KG1 (cell line): ENCODE measurements around the gene GALM.
"Not testable (repeated sequence)": the region's sequence is repeated elsewhere in the genome, so short reads cannot be mapped to it uniquely, and the experiment has no call there.

Experiments used
- DNase-seq: peaks from one replicate; lab custom pipeline; 2025; lab: John Stamatoyannopoulos, UW

The GALM gene

DNA sequence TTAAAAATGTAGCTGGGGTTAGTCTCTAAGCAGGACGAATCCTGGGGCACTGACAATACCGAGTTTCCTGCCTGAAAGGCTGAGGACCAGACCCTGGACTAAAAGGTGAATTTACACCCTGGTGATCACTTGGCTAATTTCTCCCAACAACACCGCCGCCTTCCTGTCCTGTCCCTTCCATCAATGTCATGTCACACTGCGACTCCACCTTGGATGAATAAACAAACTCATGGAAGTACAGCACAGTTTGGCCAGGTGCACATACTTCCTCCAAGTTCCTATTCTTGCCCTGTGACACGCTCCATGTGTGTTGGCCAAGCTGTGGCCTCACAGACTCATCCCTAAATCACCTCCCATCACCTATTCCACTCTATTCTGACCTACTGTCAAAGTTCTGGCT, 15.9 kb upstream of the GALM start:
- DNase-seq = no peak

- no peak for DNase-seq
Measured at GRCh38 chr2:38650717-38651116, 15.2 kb upstream of the GALM start.

- DNase-seq = no peak
Measured at GRCh38 chr2:38652431-38653273, 13.3 kb upstream of the GALM start.

GRCh38 chr2:38653380-38653714, 12.6 kb upstream of the GALM start:
- DNase-seq = no peak

- no peak for DNase-seq
Measured at GRCh38 chr2:38653715-38654527, 12.0 kb upstream of the GALM start.

DNA sequence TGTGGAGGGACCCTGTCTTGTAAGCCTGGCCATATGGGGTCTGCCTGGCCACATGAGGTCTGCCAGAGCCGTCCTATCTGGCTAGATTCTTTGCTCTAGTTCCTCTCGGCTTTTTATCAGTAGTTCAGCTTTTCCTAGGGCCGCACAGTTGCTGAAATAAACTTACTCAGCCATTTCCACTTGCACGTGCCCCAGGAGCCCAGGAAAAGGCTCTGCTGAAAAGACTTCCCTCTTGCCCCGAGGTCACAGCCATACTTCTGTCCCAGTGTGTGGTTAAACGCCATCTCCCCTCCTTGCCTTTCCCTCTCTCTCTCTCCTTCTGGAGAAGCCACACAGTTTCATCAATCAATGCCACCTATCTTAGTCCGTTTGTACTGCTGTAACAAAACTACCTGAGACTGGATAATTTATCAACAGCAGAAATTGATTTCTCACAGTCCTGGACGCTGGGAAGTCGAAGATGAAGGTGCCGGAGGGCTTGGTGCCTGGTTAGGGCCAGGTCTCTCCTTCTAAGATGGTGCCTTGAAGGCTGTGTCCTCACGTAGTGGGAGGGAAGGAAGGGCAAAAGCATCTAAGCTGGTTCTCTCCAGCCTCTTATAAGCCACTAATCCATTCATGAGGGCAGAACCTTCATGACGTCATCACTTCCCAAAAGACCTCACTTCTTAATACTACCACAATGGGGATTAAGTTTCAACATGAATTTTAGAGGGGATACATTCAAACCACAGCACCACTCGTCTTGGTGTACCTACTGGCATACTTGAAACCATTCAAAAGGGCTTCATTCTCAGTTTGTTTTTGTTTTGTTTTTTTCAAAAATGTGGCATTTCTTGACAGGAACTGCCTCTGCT, 11.2 kb upstream of the GALM start:
- DNase-seq = no peak

GRCh38 chr2:38655441-38655840, 10.5 kb upstream of the GALM start:
- no peak for DNase-seq

DNA sequence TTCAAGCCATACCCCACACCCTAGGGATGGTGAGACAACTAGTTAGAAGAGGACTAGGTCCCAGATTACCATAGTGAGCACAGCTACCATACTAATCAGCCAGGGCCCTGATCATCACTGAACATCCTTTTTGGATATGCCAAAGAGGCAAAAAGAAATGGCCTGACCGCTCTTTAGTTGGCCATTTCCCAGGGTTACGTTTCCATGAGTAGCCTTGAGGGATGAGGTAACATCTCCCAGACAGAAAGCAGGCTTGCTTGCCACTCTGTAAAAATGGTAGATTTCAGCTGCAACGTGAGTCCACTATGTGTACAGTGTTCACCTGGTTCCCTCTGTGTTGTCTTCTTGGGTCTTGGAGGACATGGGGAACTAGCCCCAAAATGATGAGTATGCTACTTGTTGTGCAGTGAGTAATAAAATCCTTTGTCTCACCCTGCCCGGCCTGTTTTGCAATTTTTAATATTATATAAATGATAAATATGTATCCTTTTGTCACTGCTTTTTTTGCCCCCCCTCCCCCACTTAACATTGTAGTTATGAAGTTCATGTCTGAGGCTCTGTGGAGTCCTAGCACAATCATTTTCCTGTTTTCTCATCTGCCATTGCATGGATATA, 8.9 kb upstream of the GALM start:
- DNase-seq = no peak

- DNase-seq = no peak
Measured at GRCh38 chr2:38658613-38659012, 7.3 kb upstream of the GALM start.

DNA sequence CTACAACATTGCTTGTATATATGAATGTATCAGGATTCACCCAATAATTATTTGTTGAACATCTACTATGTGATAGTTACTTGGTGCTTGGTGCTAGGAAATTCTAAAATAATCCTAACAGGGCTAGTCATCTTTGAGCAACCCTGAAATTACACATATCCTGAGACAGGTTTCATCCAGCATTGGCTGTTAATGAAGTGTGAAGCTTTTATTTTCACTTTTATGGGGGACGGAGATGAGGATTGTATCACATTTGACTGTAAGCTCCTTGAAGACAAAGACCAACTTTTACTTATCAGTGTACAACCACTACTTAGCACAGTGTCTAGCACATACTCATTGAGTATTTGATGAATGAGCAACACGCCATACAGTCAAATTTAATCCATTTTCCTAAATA, 6.8 kb upstream of the GALM start:
- DNase-seq = no peak

- DNase-seq = no peak
Measured at GRCh38 chr2:38660282-38660681, 5.6 kb upstream of the GALM start.

DNA sequence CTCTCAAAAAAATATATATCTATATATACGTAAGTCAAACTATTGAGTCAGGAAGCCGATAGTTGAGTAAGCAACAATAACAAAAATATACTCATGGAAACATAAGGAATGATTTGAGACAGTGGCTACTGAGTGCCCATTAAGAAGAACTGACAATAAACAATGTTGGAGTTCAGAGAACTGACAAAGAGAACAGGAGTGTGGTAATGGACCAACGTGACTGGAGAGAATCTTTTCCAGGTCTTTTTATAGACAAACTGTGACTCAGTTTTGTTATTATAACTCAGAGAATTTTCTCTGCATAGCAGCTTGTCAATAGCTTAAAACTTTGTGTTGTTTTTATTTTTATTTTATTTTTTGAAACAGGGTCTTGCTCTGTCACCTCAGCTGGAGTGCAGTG, 4.6 kb upstream of the GALM start:
- no peak for DNase-seq

DNA sequence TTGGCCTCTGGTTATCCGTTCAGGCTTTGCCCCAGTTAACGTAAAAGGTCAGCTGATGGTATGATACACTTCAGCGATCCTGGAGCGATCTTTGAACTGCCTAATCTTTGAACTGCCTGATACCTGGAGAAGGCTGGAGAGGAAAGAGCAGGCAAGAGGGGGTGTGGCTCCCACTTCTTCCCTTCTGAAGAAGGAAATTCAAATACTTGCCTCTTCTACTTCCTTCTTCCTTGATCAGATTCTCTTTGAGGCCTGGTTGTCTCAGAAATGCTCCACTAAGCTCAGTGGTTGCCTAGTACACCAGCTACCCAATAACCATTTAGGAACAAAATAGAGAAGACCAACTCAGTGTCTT, 619 bp downstream of the GALM start:
- DNase-seq = no peak

DNA sequence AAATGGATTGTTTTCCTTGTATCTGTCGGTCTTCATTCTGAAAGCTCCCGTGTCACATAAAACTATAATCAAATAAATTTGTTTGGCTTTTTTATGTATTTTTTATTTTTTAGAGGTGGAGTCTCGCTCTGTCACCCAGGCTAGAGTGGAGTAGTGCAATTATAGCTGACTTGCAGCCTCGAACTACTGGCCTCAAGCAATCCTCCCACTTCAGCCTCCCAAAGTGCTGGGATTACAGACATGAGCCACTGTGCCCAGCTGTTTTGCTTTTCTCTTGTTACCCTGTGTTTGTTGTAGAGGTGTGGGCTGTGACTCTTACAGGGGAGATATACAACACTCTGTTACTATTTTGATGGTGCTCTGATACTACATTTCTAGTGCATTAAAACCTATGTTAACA, 2.2 kb downstream of the GALM start:
- no peak for DNase-seq

DNA sequence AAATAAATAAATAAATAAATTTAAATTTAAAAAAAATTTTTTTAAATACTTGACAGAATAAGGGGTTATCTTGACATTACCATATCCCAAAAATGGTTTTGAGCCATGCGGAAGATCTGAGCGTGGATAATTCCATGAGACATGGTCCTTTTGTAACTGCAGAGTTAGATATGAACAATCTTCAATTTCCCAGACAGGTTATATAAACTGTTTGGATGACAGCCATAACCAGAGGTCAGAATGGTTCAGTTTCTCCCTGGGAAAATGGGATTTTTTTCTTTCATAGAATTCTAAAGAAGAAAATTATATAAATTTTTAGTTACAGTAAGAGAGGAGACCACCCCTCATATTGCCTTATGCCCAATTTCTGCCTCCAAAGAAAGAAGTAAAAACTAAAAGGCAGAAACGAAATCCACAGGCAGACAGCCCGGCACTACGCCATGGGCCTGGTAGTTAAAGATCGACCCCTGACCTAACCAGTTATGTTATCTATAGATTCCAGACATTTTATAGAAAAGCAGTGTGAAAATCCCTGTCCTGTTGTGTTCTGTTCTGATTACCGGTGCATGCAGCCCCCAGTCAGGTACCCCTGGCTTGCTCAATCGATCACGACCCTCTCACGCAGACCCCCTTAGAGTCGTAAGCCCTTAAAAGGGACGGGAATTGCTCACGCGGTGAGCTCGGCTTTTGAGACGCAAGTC, 3.0 kb downstream of the GALM start:
- no peak for DNase-seq

GRCh38 chr2:38671303-38671702, 5.4 kb downstream of the GALM start:
- no peak for DNase-seq

DNA sequence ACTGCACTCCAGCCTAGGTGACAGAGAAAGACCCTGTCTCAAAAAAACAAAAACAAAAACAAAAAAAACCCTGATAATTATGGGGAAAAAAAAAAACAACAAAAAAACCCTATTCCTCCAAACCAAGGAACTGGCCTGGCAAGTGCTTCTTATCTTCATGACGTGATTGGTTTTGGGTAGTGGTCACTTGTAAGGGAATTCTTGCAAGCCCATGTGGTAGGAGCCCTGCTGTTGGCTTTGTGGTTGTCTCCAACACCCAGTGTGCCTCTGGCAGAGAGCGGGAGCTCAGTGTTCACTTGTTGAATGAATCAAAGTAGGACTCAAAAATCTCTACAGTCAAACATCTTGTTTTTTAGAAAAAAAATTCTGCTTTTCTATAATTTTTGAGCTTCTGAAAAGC, 6.0 kb downstream of the GALM start:
- DNase-seq = no peak

- no peak for DNase-seq
Measured at GRCh38 chr2:38672445-38673391, 6.8 kb downstream of the GALM start.

DNA sequence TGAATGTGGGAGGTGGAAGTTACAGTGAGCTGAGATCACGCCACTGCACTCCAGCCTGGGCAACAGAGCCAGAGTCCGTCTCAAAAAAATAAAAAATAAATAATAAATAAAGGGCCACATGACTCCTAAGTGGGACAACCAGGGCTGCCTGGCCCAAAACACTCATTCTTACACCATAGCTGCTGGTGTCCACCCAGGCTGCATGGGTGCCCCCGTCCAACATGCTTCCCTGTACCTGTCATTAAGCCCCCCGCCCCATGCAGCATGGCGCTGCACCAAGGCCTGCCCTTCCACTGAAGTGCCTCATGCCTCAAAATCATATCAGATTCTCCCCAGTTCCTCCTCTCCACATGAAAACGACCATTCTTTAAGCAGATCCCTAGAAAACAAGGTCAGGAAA, 10.8 kb downstream of the GALM start:
- no peak for DNase-seq

- not testable (repeated sequence) for DNase-seq
Measured at GRCh38 chr2:38680868-38681267, 15.0 kb downstream of the GALM start.
